ENCODE results near the gene HCN3.

- TF ChIP-seq CTCF (IDR thresholded peaks at IDR 0.05) (no peak), POLR2A (IDR thresholded peaks at IDR 0.05) (no peak)
These were observed 28.7 kb downstream of the HCN3 start for GRCh38 chr1:155305881-155306391.

Measured in esophagus squamous epithelium (tissue), 4 donors.